NCI-H1092 (cell line): ENCODE data around the gene HSPBAP1.
"Not testable (repeated sequence)": the region's sequence is repeated elsewhere in the genome, so short reads cannot be mapped to it uniquely, and the experiment has no call there.

Experiments
- DNase-seq: peaks from one replicate; lab custom pipeline; 2025; lab: John Stamatoyannopoulos, UW

Gene HSPBAP1

DNA sequence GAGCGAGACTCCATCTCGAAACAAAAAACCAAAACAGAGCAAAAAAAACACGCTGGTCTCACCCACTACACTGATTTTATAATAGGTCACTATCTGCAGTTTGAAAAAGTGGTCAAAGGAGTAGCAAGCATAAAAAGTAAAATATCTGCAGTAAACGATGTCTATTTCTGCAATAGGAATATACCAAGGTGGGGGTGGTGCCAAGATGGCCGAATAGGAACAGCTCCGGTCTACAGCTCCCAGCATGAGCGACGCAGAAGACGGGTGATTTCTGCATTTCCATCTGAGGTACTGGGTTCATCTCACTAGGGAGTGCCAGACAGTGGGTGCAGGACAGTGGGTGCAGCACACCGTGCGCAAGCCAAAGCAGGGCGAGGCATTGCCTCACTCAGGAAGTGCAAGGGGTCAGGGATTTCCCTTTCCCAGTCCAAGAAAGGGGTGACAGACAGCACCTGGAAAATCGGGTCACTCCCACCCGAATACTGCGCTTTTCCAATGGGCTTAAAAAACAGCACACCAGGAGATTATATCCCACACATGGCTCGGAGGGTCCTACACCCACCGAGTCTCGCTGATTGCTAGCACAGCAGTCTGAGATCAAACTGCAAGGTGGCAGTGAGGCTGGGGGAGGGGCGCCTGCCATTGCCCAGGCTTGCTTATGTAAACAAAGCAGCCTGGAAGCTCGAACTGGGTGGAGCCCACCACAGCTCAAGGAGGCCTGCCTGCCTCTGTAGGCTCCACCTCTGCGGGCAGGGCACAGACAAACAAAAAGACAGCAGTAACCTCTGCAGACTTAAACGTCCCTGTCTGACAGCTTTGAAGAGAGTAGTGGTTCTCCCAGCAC is 60.7 kb downstream of the HSPBAP1 start:
- not testable (repeated sequence) for DNase-seq

DNA sequence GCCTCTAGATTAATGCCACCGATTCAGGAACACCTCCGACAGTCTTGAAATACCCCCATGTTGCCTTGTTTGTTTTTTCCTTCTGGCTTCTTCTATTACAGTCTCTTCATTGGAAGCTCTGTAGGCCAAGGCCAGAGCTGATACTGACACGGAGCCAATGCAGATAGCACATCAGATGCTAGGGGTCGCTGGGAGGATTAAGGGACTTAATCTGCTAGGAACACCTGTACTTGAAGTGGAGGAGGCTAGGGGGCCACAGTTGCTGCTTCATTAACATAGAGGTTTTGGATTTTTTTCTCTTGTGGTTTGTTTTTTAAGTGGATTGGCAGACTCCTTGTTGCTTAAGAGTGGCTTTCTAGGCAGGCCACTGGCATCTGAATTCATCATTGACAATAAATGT is 63.4 kb downstream of the HSPBAP1 start:
- DNase-seq: no peak

DNA sequence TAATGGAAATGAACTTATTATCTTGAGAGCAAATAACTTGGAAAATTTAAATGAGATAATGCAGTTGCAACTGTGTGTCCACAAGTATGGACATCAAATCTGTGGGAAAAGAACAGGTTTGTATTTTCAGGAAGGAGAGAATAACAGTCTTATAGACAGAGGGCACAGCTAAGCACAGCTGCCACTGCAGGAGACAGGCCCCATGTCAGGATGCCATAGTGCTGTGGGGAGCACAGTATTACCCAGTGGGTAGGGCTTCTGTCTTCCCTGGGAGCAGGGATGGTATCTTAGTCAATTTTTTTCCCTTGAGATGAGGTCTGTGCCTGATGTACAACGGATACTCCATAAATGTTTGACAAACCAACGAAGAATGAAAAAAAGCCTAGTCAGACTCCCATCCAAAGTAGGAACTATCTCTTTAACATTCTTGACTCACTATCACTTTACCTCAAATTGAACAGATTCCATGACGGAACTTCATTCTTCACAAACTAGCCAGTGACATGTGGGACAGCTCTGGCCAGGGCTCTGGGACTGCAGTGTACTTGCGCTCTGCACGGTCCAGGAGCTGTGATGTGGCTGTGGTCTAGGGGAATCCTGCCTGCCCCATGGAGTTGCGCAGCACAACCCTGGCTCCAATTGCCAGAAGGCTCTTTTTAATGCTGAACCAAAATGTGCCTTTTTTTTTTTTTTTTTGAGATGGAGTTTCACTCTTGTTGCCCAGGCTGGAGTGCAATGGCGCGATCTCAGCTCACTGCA is 64.7 kb downstream of the HSPBAP1 start:
- no peak for DNase-seq

DNA sequence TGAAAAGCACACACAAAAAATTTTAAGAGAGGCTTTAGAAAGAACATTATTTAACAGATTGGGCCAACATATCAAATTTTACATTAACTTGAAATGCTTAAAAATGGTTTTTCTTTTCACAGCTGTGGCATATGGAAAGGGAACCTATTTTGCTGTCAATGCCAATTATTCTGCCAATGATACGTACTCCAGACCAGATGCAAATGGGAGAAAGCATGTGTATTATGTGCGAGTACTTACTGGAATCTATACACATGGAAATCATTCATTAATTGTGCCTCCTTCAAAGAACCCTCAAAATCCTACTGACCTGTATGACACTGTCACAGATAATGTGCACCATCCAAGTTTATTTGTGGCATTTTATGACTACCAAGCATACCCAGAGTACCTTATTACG is 65.4 kb downstream of the HSPBAP1 start:
- no peak for DNase-seq

DNA sequence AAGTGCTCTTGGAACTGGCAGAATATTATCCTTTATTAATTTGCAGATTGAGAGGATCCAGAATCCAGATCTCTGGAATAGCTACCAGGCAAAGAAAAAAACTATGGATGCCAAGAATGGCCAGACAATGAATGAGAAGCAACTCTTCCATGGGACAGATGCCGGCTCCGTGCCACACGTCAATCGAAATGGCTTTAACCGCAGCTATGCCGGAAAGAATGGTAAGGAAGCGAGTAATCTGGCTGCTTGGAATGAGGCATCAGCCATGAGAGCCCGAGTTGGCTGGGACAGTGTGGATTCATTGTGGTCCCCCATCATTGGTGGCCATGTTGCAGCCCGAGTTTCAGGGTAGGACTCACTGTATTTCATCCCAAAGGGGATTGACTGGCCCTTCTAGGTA is 65.9 kb downstream of the HSPBAP1 start:
- DNase-seq: no peak

DNA sequence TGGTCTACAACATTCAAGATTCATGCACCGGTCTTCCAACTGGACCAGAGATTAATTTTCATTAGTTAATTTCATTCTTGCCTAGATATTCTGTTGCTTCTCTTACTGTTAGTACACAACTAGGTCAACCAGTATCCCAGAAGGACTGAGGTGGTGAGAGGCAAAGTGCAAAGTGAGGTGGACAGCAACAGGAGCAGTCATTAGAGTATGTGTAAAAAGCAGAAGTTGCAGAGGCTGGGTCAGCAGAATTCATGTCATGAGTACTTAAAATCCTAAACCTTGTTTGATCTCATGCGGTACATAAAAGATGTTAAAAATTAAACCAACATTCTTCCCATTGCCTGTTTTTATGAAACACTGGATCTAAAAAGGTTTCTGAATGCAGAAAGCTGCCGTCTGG is 66.3 kb downstream of the HSPBAP1 start:
- no peak for DNase-seq

DNA sequence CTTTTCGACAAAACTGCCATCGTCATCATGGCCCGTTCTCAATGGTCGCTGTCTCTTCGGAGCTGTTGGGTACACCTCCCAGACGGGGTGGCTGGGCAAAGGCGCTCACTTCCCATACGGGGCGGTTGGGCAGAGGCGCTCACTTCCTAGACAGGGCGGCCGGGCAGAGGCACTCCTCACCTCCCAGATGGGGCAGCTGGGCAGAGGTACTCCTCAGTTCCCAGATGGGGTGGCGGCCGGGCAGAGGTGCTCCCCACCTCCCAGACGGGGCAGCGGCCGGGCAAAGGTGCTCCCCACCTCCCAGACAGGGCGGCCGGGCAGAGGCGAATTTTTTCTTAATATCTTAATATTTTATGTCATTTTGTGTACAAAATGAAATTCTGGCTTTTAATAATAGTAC is 68.5 kb downstream of the HSPBAP1 start:
- DNase-seq: no peak

DNA sequence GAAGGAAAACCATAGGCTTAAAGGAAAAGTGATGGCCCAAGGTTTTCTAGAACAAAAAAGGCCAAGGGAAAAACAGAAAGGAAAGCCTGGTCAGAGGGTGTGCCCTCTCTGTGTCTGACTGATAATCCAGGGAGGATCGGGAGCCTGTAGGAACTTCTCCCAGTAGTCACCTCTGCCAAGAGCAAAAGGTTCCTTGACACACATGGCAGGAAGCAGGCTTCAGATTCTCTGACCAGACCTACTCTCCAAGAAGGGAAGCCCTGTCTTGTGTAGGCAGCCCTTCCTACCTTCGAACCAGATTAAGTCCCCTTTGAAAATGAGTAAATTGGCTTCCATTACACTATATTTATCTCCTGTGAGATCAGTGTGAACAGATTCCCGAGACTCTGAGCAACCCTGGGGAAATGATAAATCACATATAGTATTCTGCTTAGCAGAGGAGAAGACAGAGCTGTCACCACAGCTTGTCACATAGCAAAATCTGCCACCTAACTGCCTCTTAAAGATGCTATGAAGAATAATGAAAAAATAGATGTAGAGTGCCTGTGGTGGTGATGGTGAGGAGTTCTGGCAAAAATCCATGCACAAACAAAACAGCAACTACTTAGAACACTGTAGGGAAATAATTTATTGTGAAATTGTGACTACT is 74.2 kb downstream of the HSPBAP1 start:
- no peak for DNase-seq

DNA sequence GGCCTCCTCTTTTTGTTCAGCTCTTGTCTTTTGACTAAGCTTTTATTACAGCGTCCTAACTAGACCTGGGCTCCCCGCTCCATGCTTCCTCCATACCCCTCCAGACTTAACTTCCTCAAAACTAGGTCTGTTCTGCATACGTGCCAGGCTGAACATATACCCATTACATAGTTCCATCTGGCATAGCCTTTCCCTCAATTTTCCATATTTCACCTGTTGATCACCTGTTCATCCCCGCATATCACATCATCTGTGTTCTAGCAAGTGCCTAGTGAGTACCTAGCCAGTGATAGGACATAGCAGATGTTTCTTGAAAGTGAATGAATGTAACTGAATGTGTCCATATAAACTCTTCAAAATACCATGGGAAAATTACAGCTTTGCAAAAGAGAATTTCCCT is 77.0 kb downstream of the HSPBAP1 start:
- no peak for DNase-seq

DNA sequence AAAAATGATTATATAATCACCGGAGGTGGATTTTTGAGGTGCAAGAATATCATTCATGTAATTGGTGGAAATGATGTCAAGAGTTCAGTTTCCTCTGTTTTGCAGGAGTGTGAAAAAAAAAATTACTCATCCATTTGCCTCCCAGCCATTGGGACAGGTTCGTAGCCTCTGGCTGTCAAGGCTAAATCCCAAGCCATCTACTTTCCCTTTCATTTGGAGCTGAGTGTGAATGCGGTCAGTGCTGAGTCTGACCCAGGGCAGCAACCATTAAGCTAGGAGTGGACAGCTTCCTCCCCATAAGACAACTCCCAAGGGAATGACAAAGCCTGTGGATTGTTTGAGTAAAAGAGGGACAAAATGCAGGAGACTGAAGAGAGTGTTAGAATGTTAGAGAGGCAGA is 79.4 kb downstream of the HSPBAP1 start:
- no peak for DNase-seq

DNA sequence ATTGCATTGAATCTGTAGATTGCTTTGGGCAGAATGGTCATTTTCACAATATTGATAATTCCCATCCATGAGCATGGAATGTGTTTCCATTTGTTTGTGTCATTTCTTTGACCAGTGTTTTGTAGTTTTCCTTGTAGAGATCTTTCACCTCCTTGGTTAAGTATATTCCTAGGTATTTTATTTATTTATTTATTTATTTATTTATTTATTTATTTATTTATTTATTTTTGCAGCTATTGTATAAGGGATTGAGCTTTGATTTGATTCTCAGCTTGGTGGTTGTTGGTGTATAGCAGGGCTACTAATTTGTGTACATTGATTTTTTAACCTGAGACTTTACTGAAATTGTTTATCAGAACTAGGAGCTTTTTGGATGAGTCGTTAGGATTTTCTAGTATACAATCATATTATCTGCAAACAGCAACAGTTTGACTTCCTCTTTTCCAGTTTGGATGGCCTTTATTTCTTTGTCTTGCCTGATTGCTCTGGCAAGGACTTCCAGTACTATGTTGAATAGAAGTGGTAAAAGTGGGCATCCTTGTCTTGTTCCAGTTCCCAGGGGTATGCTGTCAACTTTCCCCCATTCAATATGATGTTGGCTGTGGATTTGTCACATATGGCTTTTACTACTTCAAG is 82.9 kb downstream of the HSPBAP1 start:
- DNase-seq: not testable (repeated sequence)

DNA sequence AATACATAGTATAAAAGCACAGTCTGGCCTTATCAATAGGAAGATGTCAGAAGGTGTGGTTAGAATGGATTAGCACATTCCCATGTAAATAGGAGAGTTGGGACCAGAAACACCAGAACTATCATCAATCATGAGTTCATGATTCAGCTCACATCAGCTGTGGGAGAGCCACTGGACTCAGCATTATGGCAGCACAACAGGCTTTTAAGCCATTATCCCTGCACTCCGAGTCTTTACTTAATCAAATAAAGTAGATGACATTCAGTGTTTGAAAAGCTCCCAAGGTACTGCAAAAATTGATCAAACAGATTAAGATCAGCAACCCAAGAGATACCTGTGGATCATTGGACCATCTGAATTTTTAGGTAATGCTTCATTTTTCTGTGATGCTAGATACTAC is 88.3 kb downstream of the HSPBAP1 start:
- DNase-seq: no peak

DNA sequence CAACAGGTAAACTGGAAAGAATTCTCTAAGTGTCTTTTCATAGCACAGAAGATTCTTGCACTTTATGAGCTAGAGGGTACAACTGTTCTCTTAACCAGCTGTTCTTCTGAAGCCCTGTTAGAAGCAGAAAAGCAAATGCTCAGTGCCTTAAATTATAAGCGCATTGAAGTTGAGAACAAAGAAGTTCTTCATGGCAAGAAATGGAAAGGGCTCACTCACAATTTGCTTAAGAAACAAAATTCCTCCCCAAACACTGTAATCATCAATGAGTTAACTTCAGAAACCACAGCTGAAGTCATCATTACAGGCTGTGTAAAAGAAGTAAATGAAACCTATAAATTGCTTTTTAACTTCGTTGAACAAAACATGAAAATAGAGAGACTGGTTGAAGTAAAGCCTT is 93.4 kb downstream of the HSPBAP1 start:
- DNase-seq: no peak

DNA sequence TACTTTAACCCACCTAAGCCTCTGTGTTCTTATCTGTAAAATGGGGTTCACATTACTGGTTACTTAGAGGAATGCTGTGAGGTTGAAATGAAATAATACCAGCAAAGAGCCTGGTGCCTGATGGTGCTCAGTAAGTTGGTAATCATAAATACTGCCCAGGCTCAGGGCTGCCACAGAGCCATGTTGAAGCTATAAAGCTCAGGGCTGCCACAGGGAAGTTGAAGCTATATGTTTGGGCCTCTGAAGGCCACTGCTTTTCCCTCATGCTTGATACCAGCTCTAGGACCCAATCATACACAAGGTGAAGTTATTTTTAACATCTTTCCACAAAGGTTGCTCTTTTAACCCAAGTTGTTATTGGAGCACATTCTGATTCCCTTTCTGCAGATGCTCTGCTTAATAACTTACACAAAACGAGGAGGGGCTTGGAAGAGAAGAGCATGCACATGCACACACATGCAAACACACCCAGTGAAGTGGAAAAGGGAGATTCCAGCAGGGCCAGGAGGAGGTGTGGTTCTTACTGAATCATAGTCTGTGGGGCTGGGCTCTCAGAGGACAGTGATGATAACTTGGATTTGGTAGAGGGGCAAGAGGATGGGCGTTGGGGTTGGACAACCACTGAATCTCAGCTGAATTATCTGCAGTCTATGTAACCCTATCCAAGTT is 95.5 kb downstream of the HSPBAP1 start:
- DNase-seq: no peak

DNA sequence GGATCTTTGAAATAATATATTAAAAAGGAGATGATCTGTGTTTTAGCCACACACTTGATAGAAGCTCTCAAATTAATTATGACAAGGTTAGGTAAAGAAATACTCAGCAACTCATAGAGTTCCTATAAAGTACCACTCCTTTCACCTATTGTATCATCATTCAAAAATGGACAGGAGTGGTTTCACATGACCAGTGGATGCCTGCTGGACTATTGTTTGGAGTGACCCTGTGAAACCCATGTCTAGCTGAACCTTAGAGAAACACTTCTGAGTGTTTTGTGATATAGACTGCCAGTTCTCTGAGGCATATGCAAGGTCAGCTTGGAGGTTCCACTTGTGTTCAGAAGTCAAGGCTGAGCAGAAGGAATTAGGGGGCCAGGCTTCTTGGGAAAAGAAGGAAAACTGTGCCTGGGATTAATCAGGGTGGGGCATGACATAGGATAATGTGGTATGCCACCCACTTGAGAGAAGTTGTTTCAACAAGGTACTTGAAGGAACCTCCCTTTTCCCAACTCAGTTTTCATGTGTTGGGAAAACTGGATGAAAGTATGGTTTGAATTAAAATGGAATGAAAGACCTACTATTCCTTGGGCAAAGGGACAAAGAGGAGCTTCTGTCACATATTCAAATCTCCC is 97.6 kb downstream of the HSPBAP1 start:
- DNase-seq: no peak

DNA sequence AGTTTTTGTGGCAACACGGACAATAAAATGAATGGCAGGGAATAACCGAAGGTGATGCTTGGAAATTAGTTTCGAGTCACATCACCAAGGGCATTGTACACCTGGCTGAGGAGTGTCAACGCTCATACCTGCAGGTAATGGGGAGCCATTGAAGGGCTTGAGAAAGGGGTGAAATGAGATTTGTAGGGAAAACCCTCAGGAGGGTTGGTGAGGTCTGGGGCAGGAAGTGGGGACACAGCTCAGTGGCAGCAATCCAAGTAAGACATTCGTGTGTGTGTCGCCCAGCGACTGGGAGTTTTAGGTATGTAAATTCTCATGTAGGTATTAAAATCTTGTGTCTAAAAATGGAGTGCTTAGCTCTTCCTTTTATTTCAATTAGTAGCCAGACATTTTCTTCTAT is 98.7 kb downstream of the HSPBAP1 start:
- no peak for DNase-seq

DNA sequence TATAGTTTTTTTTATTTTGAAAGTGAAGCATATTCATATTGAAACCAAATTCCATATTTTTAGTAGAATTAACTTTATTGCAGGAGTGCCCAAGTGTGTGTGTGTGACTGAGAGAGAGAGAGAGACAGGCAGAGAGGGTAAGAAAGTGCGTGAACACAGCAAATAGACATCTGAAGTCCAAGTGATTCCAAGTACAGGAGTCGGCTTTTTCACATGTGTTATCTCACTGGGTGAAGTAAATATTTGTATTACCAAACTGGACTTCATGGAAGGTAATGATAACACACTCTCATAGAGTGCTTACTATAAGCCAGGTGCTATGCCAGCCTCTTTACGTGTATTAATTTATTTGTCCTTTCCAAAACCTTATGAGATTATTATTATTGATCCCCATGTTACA is 101.0 kb downstream of the HSPBAP1 start:
- DNase-seq: no peak

DNA sequence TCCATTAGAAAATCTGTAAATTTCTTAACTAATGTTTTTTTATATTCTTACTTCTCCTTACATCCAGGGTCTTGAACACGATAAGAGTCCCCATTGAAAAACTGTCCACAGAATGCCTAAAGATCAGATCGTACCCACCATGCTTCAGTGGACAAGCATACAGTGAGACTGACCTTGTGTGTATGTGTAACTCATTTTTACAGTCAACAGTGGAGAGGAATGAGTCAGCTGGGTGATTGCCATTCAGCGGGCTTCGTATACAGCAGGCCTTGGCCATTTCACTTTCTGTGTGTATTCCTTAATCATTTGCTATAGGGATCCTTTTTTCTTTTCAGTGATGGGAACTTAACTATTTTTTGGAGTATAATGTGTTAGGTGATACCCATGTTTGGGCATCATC is 102.4 kb downstream of the HSPBAP1 start:
- no peak for DNase-seq

DNA sequence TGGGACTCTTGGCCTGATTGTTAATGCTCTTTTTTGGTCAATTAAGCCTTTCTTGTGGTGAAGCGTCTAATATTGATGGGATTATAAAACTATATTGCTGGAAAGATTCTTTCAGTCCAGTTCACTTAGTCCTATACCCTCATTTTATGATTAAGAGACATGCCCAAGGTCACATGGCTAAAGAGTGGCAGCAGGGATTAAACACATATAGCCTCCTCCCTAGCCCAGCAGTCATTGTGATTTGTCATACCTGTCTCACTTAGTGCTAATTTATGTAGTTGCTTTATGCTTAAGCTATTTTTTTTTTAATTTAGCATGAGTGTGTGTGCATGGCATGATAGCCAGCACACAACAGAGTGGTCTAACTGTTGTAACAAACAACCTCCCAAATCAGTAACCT is 103.5 kb downstream of the HSPBAP1 start:
- DNase-seq: no peak
